HEK293 (cell line): ENCODE results near the gene NFE2L2.

Experiments
- ATF2 ChIP-seq: fragments of 450-650 bp; formaldehyde crosslinking; IDR thresholded peaks from 2 replicates; pipeline ENCODE4 v1.5.1; 2016; ENCODE audit warnings: missing biosample characterization, missing genetic modification characterization, low read depth
- HOXA7 ChIP-seq: sonication (generic); formaldehyde crosslinking; IDR thresholded peaks from 2 replicates; pipeline ENCODE4 v1.8.1; 2022; ENCODE audit warnings: missing genetic modification reagents, borderline replicate concordance
- KLF1 ChIP-seq: fragments of 450-650 bp; formaldehyde crosslinking; IDR thresholded peaks from 2 replicates; pipeline ENCODE4 v1.5.1; 2016; ENCODE audit warnings: missing biosample characterization, missing genetic modification characterization
- KLF17 ChIP-seq: fragments of 450-650 bp; formaldehyde crosslinking; IDR thresholded peaks from 2 replicates; pipeline ENCODE4 v1.5.1; 2016; ENCODE audit warnings: missing biosample characterization, missing genetic modification characterization
- KLF7 ChIP-seq: fragments of 450-650 bp; formaldehyde crosslinking; IDR thresholded peaks from 2 replicates; pipeline ENCODE4 v1.5.1; 2016; ENCODE audit warnings: missing biosample characterization, missing genetic modification characterization, borderline replicate concordance
- PRDM6 ChIP-seq: fragments of 450-650 bp; formaldehyde crosslinking; IDR thresholded peaks from 2 replicates; pipeline ENCODE4 v1.5.1; 2017; ENCODE audit warnings: missing biosample characterization, missing genetic modification characterization
- REPIN1 ChIP-seq: fragments of 450-650 bp; formaldehyde crosslinking; IDR thresholded peaks from 2 replicates; pipeline ENCODE4 v1.5.1; 2017; ENCODE audit warnings: missing biosample characterization, missing genetic modification characterization, low read depth
- TCF7L2 ChIP-seq: IDR thresholded peaks from 2 replicates; pipeline ENCODE4 v1.6.1; 2011; ENCODE audit warnings: low read depth, mild to moderate bottlenecking, inconsistent platforms, low read length, moderate library complexity, borderline replicate concordance
- TSHZ1 ChIP-seq: fragments of 450-650 bp; formaldehyde crosslinking; IDR thresholded peaks from 2 replicates; pipeline ENCODE4 v1.5.1; 2016; ENCODE audit warnings: missing biosample characterization, missing genetic modification characterization, borderline replicate concordance
- ZFP3 ChIP-seq: fragments of 450-650 bp; formaldehyde crosslinking; IDR thresholded peaks from 2 replicates; pipeline ENCODE4 v1.5.1; 2016; ENCODE audit warnings: low read depth, missing biosample characterization, missing genetic modification characterization
- ZNF133 ChIP-seq: fragments of 450-650 bp; formaldehyde crosslinking; IDR thresholded peaks from 2 replicates; pipeline ENCODE4 v1.5.1; 2016; ENCODE audit warnings: missing biosample characterization, missing genetic modification characterization
- ZNF239 ChIP-seq: fragments of 450-650 bp; formaldehyde crosslinking; IDR thresholded peaks from 2 replicates; pipeline ENCODE4 v1.5.1; 2016; ENCODE audit warnings: missing biosample characterization, missing genetic modification characterization
- ZNF280C ChIP-seq: fragments of 450-650 bp; formaldehyde crosslinking; IDR thresholded peaks from 2 replicates; pipeline ENCODE4 v1.5.1; 2016; ENCODE audit warnings: missing biosample characterization, missing genetic modification characterization
- ZNF354C ChIP-seq: fragments of 450-650 bp; formaldehyde crosslinking; IDR thresholded peaks from 2 replicates; pipeline ENCODE4 v1.5.1; 2016; ENCODE audit warnings: missing biosample characterization, missing genetic modification characterization, low read depth, borderline replicate concordance
- ZNF548 ChIP-seq: fragments of 450-650 bp; formaldehyde crosslinking; IDR thresholded peaks from 2 replicates; pipeline ENCODE4 v1.5.1; 2016; ENCODE audit warnings: missing biosample characterization, missing genetic modification characterization
- ZNF571 ChIP-seq: fragments of 450-650 bp; formaldehyde crosslinking; IDR thresholded peaks from 2 replicates; pipeline ENCODE4 v1.5.0; 2017; ENCODE audit warnings: missing biosample characterization, missing genetic modification characterization
- ZNF596 ChIP-seq: fragments of 450-650 bp; IDR thresholded peaks from 2 replicates; pipeline ENCODE4 v1.5.0; 2018; ENCODE audit warnings: missing biosample characterization, mild to moderate bottlenecking, missing genetic modification characterization, moderate library complexity
- ZNF621 ChIP-seq: fragments of 450-650 bp; formaldehyde crosslinking; IDR thresholded peaks from 2 replicates; pipeline ENCODE4 v1.5.1; 2017; ENCODE audit warnings: missing biosample characterization, missing genetic modification characterization
- ZNF626 ChIP-seq: fragments of 450-650 bp; sonication (Bioruptor Pico); formaldehyde crosslinking; IDR thresholded peaks from 2 replicates; pipeline ENCODE4 v1.5.1; 2018; ENCODE audit warnings: missing biosample characterization, missing genetic modification characterization, inconsistent platforms
- ZNF777 ChIP-seq: fragments of 450-650 bp; formaldehyde crosslinking; IDR thresholded peaks from 2 replicates; pipeline ENCODE4 v1.5.1; 2017; ENCODE audit warnings: missing biosample characterization, missing genetic modification characterization, borderline replicate concordance
- TF ChIP-seq, protein P1 (sequence below): fragments of 450-650 bp; formaldehyde crosslinking; IDR thresholded peaks from 2 replicates; pipeline ENCODE4 v1.5.1; 2017; ENCODE audit warnings: missing biosample characterization, missing genetic modification characterization
- TF ChIP-seq, protein P2 (sequence below): fragments of 450-650 bp; formaldehyde crosslinking; IDR thresholded peaks from 2 replicates; pipeline ENCODE4 v1.5.1; 2016; ENCODE audit warnings: missing biosample characterization, missing genetic modification characterization
- TF ChIP-seq, protein P3 (sequence below): fragments of 450-650 bp; formaldehyde crosslinking; IDR thresholded peaks from 2 replicates; pipeline ENCODE4 v1.5.1; 2016; ENCODE audit warnings: missing biosample characterization, missing genetic modification characterization

Gene NFE2L2

DNA sequence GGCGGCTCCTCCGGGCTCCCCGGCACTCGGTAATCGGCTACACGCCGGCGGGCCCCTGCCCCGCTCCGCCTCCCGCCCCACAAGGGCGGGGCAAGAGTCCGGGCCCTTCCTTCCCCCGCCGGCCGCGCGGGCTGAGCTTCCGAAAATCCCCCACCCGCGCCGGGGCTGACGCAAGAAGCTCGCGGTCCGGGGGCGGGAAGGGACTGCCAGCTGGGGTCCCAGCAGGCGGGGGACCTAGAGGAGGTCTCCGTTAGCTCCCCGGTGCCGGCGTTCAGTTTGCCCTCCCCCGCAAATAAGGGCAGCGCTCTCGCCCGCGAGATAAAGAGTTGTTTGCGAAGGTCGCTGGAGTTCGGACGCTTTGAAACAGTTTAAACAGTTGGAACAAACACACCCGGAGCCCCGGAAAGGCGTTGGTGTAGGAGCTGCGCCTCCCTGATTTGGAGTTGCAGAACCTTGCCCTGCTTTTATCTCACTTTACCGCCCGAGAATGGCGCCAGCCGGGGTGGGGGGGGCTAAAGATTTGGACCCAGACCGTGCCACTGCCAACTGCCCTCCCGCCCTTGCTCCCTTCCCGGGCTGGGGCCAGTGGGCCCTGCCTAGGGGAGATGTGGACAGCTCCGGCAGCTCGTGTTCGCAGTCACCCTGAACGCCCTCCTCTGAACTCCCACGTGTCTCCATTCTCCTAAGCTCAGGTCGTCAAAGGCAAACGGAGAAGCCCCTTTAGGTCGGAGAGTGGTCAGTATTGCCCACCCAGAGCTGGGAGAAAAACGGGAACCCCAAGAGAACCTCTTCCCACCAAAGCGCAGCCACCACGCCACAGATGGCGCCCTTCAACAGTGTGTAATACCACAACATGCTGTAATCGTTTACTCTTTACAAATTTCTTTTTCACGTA lies at the start of gene NFE2L2 (continued):
- TF ChIP-seq TSHZ1 (tag by site-specific recombination) (no peak), ZNF596 (tag by site-specific recombination) (0 out of 2 replicates have a peak, but pooled peaks have one; percentile 18), KLF1 (tag by site-specific recombination) (peak; percentile 54), PRDM6 (peak; percentile 19; the same call in 1 of the 2 replicates), KLF17 (tag by site-specific recombination) (0 out of 2 replicates have a peak, but pooled peaks have one; percentile 47), ZNF571 (tag by site-specific recombination) (no peak), ATF2 (tag by site-specific recombination) (no peak), KLF7 (tag by site-specific recombination) (peak; percentile 75; the same call in 1 of the 2 replicates), ZNF133 (tag by site-specific recombination) (no peak), ZNF621 (tag by site-specific recombination) (no peak), ZNF280C (no peak), TCF7L2 (peak; percentile 39; the same call in 1 of the 2 replicates), ZNF239 (tag by site-specific recombination) (no peak), ZNF626 (tag by site-specific recombination) (no peak), REPIN1 (tag by site-specific recombination) (no peak), ZNF548 (tag by site-specific recombination) (no peak), ZNF777 (tag by site-specific recombination) (no peak), ZNF354C (tag by site-specific recombination) (no peak), HOXA7 (CRISPR knock-in tag) (no peak), ZFP3 (tag by site-specific recombination) (no peak)
- TF ChIP-seq, protein P1, sequence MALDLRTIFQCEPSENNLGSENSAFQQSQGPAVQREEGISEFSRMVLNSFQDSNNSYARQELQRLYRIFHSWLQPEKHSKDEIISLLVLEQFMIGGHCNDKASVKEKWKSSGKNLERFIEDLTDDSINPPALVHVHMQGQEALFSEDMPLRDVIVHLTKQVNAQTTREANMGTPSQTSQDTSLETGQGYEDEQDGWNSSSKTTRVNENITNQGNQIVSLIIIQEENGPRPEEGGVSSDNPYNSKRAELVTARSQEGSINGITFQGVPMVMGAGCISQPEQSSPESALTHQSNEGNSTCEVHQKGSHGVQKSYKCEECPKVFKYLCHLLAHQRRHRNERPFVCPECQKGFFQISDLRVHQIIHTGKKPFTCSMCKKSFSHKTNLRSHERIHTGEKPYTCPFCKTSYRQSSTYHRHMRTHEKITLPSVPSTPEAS (tag by site-specific recombination) = no peak
- TF ChIP-seq, protein P2, sequence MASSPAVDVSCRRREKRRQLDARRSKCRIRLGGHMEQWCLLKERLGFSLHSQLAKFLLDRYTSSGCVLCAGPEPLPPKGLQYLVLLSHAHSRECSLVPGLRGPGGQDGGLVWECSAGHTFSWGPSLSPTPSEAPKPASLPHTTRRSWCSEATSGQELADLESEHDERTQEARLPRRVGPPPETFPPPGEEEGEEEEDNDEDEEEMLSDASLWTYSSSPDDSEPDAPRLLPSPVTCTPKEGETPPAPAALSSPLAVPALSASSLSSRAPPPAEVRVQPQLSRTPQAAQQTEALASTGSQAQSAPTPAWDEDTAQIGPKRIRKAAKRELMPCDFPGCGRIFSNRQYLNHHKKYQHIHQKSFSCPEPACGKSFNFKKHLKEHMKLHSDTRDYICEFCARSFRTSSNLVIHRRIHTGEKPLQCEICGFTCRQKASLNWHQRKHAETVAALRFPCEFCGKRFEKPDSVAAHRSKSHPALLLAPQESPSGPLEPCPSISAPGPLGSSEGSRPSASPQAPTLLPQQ = peak; percentile 92
- TF ChIP-seq, protein P3, sequence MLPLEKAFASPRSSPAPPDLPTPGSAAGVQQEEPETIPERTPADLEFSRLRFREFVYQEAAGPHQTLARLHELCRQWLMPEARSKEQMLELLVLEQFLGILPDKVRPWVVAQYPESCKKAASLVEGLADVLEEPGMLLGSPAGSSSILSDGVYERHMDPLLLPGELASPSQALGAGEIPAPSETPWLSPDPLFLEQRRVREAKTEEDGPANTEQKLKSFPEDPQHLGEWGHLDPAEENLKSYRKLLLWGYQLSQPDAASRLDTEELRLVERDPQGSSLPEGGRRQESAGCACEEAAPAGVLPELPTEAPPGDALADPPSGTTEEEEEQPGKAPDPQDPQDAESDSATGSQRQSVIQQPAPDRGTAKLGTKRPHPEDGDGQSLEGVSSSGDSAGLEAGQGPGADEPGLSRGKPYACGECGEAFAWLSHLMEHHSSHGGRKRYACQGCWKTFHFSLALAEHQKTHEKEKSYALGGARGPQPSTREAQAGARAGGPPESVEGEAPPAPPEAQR (tag by site-specific recombination) = no peak
